A549 (cell line): Measurements from ENCODE around the gene TMEM259. TPM values are rescaled to one million over a fixed set of nuclear protein-coding genes. Genes with fewer than 3 reads are reported as not detected.

Experiments
- ATAC-seq, 2 experiments: fragments of 200-7000 bp in 1 of 2; fragments of >200 bp in 1 of 2; cut with Nextera tagmentation in 1 of 2; cut with Tn5 transposase in 1 of 2; 3 replicates each; pipeline versions ENCODE4 v1.8.0 to v1.9.1; 2018 to 2020; ENCODE audit warnings: mild to moderate bottlenecking in 1 of 2, moderate library complexity in 1 of 2
- CTCF ChIA-PET: fragments of 300-600 bp; sonication (Branson Sonifier 250); formaldehyde crosslinking; extraction: SDS; loops from one replicate; lab custom pipeline; 2021; ENCODE audit warnings: antibody characterized with exemption, inconsistent platforms; lab: Yijun Ruan, JAX
- POLR2A ChIA-PET: fragments of 350-600 bp; formaldehyde crosslinking; extraction: SDS; loops from one replicate; lab custom pipeline; 2021; ENCODE audit warnings: antibody characterized with exemption, inconsistent platforms; lab: Yijun Ruan, JAX
- DNase-seq, 2 experiments: peaks; one replicate each; pipeline versions ENCODE4 v3.0.0 to v3.0.0-alpha.2; 2011 to 2016; ENCODE audit warnings: low read depth in 1 of 2, low spot score in 1 of 2
- FAIRE-seq: peaks from 2 replicates; lab custom pipeline; 2011; peaks lifted over from hg19 to GRCh38; lab: Jason Lieb, UNC
- H3K27ac ChIP-seq, 2 experiments: fragments of >200 bp; sonication (Bioruptor Twin); formaldehyde crosslinking; 3 replicates each; pipeline ENCODE4 v1.5.1; 2016 to 2017
- H3K4me1 ChIP-seq: fragments of >200 bp; sonication (Bioruptor Twin); formaldehyde crosslinking; 3 replicates; pipeline ENCODE4 v1.6.1; 2016
- H3K4me2 ChIP-seq: fragments of >200 bp; sonication (Bioruptor Twin); formaldehyde crosslinking; 3 replicates; pipeline ENCODE4 v1.6.1; 2016
- H3K4me3 ChIP-seq: fragments of >200 bp; sonication (Bioruptor Twin); formaldehyde crosslinking; 3 replicates; pipeline ENCODE4 v1.5.1; 2016
- H3K9me3 ChIP-seq: fragments of >200 bp; sonication (Bioruptor Twin); formaldehyde crosslinking; 3 replicates; pipeline ENCODE4 v1.6.1; 2016
- ATOH8 ChIP-seq: fragments of 250-450 bp; sonication (Bioruptor Pico); IDR thresholded peaks from 2 replicates; pipeline ENCODE4 v1.5.0; 2020; ENCODE audit warnings: low read depth, mild to moderate bottlenecking, moderate library complexity
- BCL3 ChIP-seq: fragments of >200 bp; sonication (Bioruptor Twin); formaldehyde crosslinking; IDR thresholded peaks from 3 replicates; pipeline ENCODE4 v1.6.1; 2016
- BHLHE40 ChIP-seq: IDR thresholded peaks from 2 replicates; pipeline ENCODE4 v1.6.1; 2012; ENCODE audit warnings: low read depth, low read length, inconsistent platforms
- CBX2 ChIP-seq: fragments of 200-600 bp; sonication (generic); IDR thresholded peaks from 2 replicates; pipeline ENCODE4 v1.6.1; 2016; ENCODE audit warnings: low read depth, mild to moderate bottlenecking, borderline replicate concordance
- CBX8 ChIP-seq: fragments of 200-600 bp; sonication (generic); IDR thresholded peaks from 2 replicates; pipeline ENCODE4 v1.6.1; 2016
- CHD2 ChIP-seq: fragments of 150-350 bp; IDR thresholded peaks from 2 replicates; pipeline ENCODE4 v1.6.1; 2014; ENCODE audit warnings: low read length; ENCODE audit not compliant: partially characterized antibody
- CHD4 ChIP-seq: fragments of 200-600 bp; sonication (generic); IDR thresholded peaks from 2 replicates; pipeline ENCODE4 v1.6.1; 2016; ENCODE audit warnings: antibody characterized with exemption, mild to moderate bottlenecking, borderline replicate concordance
- CTCF ChIP-seq: fragments of >200 bp; sonication (Bioruptor Twin); formaldehyde crosslinking; IDR thresholded peaks from 3 replicates; pipeline ENCODE4 v1.5.1; 2016
- EHF ChIP-seq: fragments of 250-450 bp; sonication (Bioruptor Pico); IDR thresholded peaks from 2 replicates; pipeline ENCODE4 v1.5.0; 2020; ENCODE audit warnings: mild to moderate bottlenecking
- EHMT2 ChIP-seq: fragments of 200-600 bp; sonication (generic); IDR thresholded peaks from 2 replicates; pipeline ENCODE4 v1.6.1; 2016; ENCODE audit warnings: antibody characterized with exemption, low read depth, mild to moderate bottlenecking, moderate library complexity
- ELK1 ChIP-seq: fragments of 150-350 bp; IDR thresholded peaks from 2 replicates; pipeline ENCODE4 v1.6.1; 2014; ENCODE audit warnings: low read depth, mild to moderate bottlenecking, low read length
- EP300 ChIP-seq, 2 experiments: fragments of >200 bp; sonication (Bioruptor Twin); formaldehyde crosslinking; IDR thresholded peaks; 2 replicates in 1 of 2; 3 replicates in 1 of 2; pipeline ENCODE4 v1.6.1; 2016 to 2017
- FOSB ChIP-seq: fragments of 250-450 bp; sonication (Bioruptor Pico); IDR thresholded peaks from 2 replicates; pipeline ENCODE4 v1.5.0; 2020; ENCODE audit warnings: mild to moderate bottlenecking, moderate library complexity
- FOSL2 ChIP-seq, 2 experiments: fragments of 450-650 bp in 1 of 2; fragments of >200 bp in 1 of 2; sonication (Bioruptor Twin) in 1 of 2; formaldehyde crosslinking; IDR thresholded peaks; 2 replicates each; pipeline versions ENCODE4 v1.5.0 to v1.6.1; 2016 to 2020; ENCODE audit warnings: mild to moderate bottlenecking in 1 of 2, moderate library complexity in 1 of 2
- FOXS1 ChIP-seq: fragments of 250-450 bp; sonication (Bioruptor Pico); IDR thresholded peaks from 2 replicates; pipeline ENCODE4 v1.5.0; 2020; ENCODE audit warnings: mild to moderate bottlenecking, moderate library complexity
- HMGXB4 ChIP-seq: fragments of 250-450 bp; sonication (Bioruptor Pico); IDR thresholded peaks from 2 replicates; pipeline ENCODE4 v1.5.0; 2021; ENCODE audit warnings: mild to moderate bottlenecking, moderate library complexity, borderline replicate concordance
- HOXB5 ChIP-seq: fragments of 250-450 bp; sonication (Bioruptor Pico); IDR thresholded peaks from 2 replicates; pipeline ENCODE4 v1.5.0; 2020; ENCODE audit warnings: mild to moderate bottlenecking, moderate library complexity
- JUN ChIP-seq, 2 experiments: fragments of >200 bp; sonication (Bioruptor Twin); formaldehyde crosslinking; IDR thresholded peaks; 2 replicates in 1 of 2; 3 replicates in 1 of 2; pipeline ENCODE4 v1.6.1; 2016 to 2017
- KDM1A ChIP-seq: fragments of 200-600 bp; sonication (generic); IDR thresholded peaks from 2 replicates; pipeline ENCODE4 v1.6.1; 2016; ENCODE audit warnings: low read depth, mild to moderate bottlenecking
- KDM5A ChIP-seq: fragments of 200-600 bp; sonication (generic); IDR thresholded peaks from 2 replicates; pipeline ENCODE4 v1.6.1; 2016; ENCODE audit warnings: antibody characterized with exemption, mild to moderate bottlenecking
- MAFK ChIP-seq: fragments of 450-650 bp; IDR thresholded peaks from 2 replicates; pipeline ENCODE4 v1.6.1; 2014; ENCODE audit not compliant: partially characterized antibody
- MAX ChIP-seq: IDR thresholded peaks from 2 replicates; pipeline ENCODE4 v1.6.1; 2012
- NFE2L2 ChIP-seq: fragments of 150-350 bp; conservative IDR thresholded peaks from 2 replicates; pipeline ENCODE4 v1.6.1; 2014; ENCODE audit warnings: low read length
- NR3C1 ChIP-seq: fragments of >200 bp; sonication (Bioruptor Twin); formaldehyde crosslinking; IDR thresholded peaks from 3 replicates; pipeline ENCODE4 v1.6.1; 2017
- POLR2A ChIP-seq: IDR thresholded peaks from 2 replicates; pipeline ENCODE4 v1.6.1; 2012; ENCODE audit warnings: mild to moderate bottlenecking, low read length
- RAD21 ChIP-seq, 2 experiments: fragments of >200 bp in 1 of 2; sonication (Bioruptor Twin) in 1 of 2; formaldehyde crosslinking in 1 of 2; IDR thresholded peaks in 1 of 2; conservative IDR thresholded peaks in 1 of 2; 2 replicates in 1 of 2; 3 replicates in 1 of 2; pipeline ENCODE4 v1.6.1; 2012 to 2018; ENCODE audit warnings: inconsistent platforms in 1 of 2
- RCOR1 ChIP-seq: fragments of 150-350 bp; IDR thresholded peaks from 2 replicates; pipeline ENCODE4 v1.6.1; 2014; ENCODE audit warnings: antibody characterized with exemption, low read length, low read depth
- TFCP2L1 ChIP-seq: fragments of 250-450 bp; sonication (Bioruptor Pico); IDR thresholded peaks from 2 replicates; pipeline ENCODE4 v1.5.0; 2021; ENCODE audit warnings: mild to moderate bottlenecking
- USF2 ChIP-seq: fragments of 450-650 bp; IDR thresholded peaks from 2 replicates; pipeline ENCODE4 v1.6.1; 2014; ENCODE audit warnings: antibody characterized with exemption
- ZC3H11A ChIP-seq: fragments of 450-650 bp; IDR thresholded peaks from 2 replicates; pipeline ENCODE4 v1.6.1; 2014; ENCODE audit warnings: antibody characterized with exemption, mild to moderate bottlenecking
- ZFP36 ChIP-seq: fragments of 450-650 bp; IDR thresholded peaks from 2 replicates; pipeline ENCODE4 v1.6.1; 2014; ENCODE audit warnings: borderline replicate concordance; ENCODE audit not compliant: partially characterized antibody
- ZSCAN20 ChIP-seq: fragments of 250-450 bp; sonication (Bioruptor Pico); IDR thresholded peaks from 2 replicates; pipeline ENCODE4 v1.8.0; 2022; ENCODE audit warnings: mild to moderate bottlenecking, moderate library complexity
- WGBS: methylation state at CpG from one replicate; pipeline ENCODE4 v1.1.6; 2017; ENCODE audit errors: missing lambda C conversion rate; 5-methylcytosine and 5-hydroxymethylcytosine counted together
- polyA plus RNA-seq, 4 experiments: library from polyadenylated mRNA; depleted of rRNA in 3 of 4; stranded (reverse); fragments of >200 nt; fragmentation: RNase III in 1 of 4; extraction: RNeasy Plus Mini Kit Qiagen cat#74134 plus additional on column Dnase treatment in 1 of 4; gene quantifications; 2 replicates in 3 of 4; 3 replicates in 1 of 4; pipeline ENCODE4 v1.2.3, GENCODE V29; 2011 to 2017

TMEM259 gene
- polyA plus RNA-seq, 2 of the 4 experiments (the other 2 are of a cell fraction), result 45.6 to 78.3 TPM

- peak overlapping the region; percentile 51 for H3K4me3 ChIP-seq
- H3K27ac ChIP-seq, result peak overlapping the region; percentile 94 to 96
- CTCF ChIA-PET, result interaction anchor here (1.3 to 2.0 kb wide), 7 partner anchors 12 to 224 kb away, joined by 3 to 6 read pairs (median 3); no protein-coding TSS in a partner anchor
- H3K4me2 ChIP-seq, result peak overlapping the region; percentile 96
- peaks cover 19% of the 10 kb centered on the region for H3K4me1 ChIP-seq
- WGBS, result 4% methylated on average over 4 of the region's 43 CpGs
- ATAC-seq (peak; percentile 58 to 72), FAIRE-seq (no peak), DNase-seq (peak; percentile 81 to 97)
- H3K9me3 ChIP-seq, result no peaks in the 10 kb centered on the region
- POLR2A ChIA-PET, result interaction anchor here (0.5 to 2.3 kb wide), 3 partner anchors 14 to 227 kb away, joined by 3 to 6 read pairs (median 3); no protein-coding TSS in a partner anchor
- no peak for TF ChIP-seq NFE2L2
- no peak for TF ChIP-seq MAFK
- TF ChIP-seq CTCF, result no peak
- no peak for TF ChIP-seq USF2
- TF ChIP-seq BCL3, result no peak
- TF ChIP-seq ZSCAN20 (CRISPR knock-in tag), result no peak
- TF ChIP-seq POLR2A, result peak; percentile 33; the same call in 1 of the 2 replicates
- no peak for TF ChIP-seq KDM5A
- no peak for TF ChIP-seq HOXB5 (CRISPR knock-in tag)
- TF ChIP-seq FOSB (CRISPR knock-in tag), result no peak
- no peak for TF ChIP-seq CHD2
- TF ChIP-seq ZC3H11A, result no peak
- TF ChIP-seq TFCP2L1 (CRISPR knock-in tag), result no peak
- no peak for TF ChIP-seq NR3C1
- TF ChIP-seq EHF, result no peak
- no peak for TF ChIP-seq FOXS1 (CRISPR knock-in tag)
- TF ChIP-seq MAX, result peak; percentile 65
- no peak for TF ChIP-seq EHMT2
- TF ChIP-seq JUN (IDR thresholded peaks at IDR 0.05), result peak in 1 of 2 experiments; percentile 52; a peak in 2 of 5 replicates
- TF ChIP-seq RAD21 (conservative IDR thresholded peaks at IDR 0.05 in 1 of 2, IDR thresholded peaks at IDR 0.05 in 1 of 2), result no peak
- peak; percentile 1 for TF ChIP-seq ZFP36
- no peak for TF ChIP-seq CBX8
- peak; percentile 85 for TF ChIP-seq RCOR1
- no peak for TF ChIP-seq FOSL2 (IDR thresholded peaks at IDR 0.05)
- no peak for TF ChIP-seq FOSL2 (CRISPR knock-in tag; IDR thresholded peaks at IDR 0.05)
- no peak for TF ChIP-seq EP300 (IDR thresholded peaks at IDR 0.05)
- no peak for TF ChIP-seq ATOH8 (CRISPR knock-in tag)
- TF ChIP-seq KDM1A, result peak; percentile 73; the same call in 1 of the 2 replicates
- TF ChIP-seq BHLHE40, result no peak
- peak; percentile 70; the same call in 1 of the 2 replicates for TF ChIP-seq CHD4
- no peak for TF ChIP-seq CBX2
- no peak for TF ChIP-seq ELK1
- no peak for TF ChIP-seq HMGXB4 (CRISPR knock-in tag)
Measured at GRCh38 chr19:1041835-1042685, 21.1 kb upstream of the TMEM259 start.
